Activated naive CD4-positive, alpha-beta T cell (primary cell): Measurements from ENCODE around the gene PODXL2.

Experiments used
- DNase-seq, 4 experiments: peaks; one replicate each; lab custom pipeline; 2025; lab: John Stamatoyannopoulos, UW

PODXL2 gene

DNA sequence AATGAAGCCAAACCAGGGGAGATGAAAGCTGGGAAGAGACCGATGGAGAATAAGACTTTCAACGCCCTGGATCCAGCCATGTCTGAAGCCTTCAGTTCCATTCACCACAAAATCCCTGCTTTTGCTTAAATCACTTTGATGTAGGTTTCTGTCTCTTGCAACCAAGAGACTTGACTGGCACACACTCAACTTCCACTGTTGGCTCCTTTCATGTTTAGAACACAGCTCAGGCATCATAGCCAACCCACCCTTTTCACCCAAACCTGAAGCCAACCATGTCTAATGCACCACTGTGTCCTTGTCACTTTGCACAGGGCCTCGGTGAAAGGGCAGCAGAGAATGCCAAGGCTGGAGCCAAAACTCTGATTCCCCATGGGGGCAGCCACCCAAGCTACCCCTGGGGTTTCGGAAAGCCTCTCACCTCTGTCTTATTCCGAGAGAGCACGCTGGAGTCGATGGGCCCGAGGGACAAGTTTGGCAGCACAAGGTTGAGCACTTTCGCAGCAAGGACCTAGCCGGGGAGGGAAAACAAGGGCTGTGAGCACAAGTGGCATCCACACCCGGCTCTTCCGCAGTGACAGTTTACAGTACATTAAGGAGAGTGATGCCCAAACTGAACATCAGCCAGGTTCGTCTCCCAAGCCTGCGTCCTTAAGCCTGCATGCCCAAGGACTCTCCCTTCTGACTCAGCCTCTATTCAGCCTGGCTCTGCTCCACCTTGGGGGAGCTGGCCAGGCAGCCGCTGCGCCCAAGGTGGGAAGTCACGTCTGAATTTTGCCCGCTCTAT, 81.4 kb downstream of the PODXL2 start:
- no peak for DNase-seq

DNA sequence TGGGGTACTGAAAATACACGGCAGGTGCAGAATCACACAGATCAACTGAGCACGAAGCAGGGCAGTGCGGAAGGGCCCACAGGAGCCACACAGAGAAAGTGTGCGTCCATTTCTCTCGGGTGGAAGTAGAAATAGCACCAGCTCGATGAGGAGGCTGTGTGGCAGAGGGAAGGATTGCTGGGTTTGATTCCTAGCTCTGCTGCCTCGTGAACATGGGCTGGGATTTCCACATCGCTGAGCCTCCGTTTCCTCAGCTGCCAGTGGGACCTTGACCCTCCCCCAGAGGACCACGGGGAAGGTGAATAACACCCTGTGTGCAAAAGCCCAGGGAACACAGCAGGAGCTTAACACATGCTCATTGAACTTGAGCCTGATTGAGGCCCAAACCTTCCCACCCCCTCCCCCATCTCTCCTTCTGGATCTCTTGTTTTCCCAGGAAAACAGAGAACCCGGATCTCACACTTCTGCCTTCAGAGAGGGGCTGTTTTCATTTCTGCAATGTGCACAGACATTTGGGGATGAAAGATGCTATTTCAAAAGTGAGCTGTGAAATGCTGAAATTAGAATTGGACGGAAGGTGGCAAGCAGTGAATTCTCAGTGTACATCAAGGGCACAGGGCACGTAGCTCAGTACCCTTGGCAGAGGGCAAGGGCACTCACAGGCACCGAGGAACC, 82.2 kb downstream of the PODXL2 start:
- DNase-seq, result no peak

DNA sequence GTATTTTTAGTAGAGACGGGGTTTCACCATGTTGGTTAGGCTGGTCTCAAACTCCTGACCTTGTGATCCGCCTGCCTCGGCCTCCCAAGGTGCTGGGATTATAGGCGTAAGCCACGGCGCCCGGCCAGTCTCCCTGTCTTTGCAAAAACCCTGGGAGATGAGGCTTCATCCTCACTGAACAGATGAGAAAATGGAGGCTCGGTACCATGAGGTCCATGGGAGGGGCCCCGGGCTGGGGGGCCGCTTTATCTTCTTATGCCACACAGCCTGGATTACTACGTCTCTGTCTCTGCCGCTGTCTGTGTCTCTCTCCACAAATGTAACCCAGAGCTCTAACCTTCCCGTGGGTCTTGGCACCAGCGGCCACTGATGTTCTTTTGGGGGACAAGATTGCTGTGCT, 82.9 kb downstream of the PODXL2 start:
- no peak for DNase-seq

DNA sequence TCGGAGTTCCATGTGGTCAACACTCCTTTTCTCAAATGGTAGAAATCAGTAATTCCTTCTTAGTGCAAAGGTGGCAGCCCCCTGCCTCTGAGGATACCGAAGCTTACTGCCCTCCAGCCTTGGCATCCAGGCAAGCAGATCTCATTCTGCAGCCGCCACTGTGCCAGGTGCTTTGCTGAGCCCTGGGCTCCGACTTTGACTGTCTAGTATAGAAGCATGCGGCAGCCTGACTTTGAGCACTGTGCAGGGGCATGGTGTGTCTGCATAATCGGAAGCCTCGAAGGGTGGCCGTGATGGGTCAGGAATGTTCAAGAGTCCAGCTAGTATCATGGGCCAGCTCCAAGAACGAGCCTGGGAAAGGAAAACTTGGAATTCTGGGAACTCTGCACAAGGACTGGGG, 83.5 kb downstream of the PODXL2 start:
- no peak for DNase-seq

DNA sequence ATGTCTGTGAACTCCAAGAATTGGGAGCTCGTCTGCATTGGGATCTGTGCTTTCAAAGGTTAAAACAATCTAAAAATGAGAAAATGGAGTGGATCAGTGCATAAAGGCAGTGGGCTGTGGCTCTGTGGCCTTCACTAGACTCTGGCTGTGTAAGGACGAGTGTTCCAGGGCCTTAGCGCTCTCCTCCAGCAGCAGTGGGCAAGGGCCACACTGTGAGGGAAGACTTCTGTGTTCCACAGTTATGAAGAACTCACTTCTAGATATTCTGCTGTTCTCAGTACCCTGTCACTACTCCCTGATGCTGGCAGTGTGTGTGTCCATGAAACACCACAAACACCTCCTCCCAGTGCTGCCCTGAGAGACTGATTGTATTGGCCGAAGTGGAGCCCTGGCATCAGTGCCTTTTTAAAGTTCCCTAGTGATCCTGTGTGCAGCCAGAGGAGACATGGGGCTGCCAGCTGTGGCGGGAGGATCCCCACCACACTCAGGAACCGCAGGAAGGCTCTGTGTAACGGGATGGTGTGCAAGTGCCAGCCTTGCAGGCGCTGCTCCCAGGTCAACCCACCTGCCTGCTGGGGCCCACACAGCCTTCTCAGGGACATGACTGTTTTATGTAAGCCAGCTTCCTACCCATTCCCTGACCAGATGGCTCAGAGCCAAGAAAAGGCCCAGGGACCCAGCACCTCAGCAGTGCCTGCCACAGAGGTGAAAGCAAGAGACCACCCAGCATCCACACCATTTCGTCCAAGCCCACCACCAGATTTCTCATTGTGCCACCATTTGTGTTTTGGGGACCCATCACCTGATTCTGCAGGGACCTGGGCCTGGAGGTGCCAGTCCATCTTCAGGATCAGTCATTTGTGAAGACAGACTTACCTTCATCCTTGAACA, 84.1 kb downstream of the PODXL2 start:
- DNase-seq, result no peak

DNA sequence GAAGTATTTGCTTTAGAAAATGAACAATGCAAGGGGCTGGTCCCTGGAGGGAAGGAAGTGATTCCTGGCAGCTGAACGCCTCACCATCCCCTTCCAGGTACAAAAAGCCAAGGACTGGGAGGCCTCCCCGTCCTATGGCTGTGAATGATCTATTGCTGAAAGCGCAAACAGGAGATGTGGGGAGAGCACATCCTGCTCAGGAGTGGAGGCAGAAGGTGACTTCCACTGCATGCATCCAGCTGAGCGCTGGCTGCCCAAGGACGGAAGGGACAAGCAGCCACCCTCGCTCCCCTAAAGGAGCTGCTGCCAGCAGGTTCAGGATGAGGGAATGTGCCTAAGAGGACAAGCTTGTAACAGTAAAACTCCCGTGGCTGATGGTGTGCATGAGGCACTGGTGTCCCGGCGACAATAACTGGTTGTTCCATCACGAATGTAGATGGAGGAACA, 85.2 kb downstream of the PODXL2 start:
- no peak for DNase-seq

DNA sequence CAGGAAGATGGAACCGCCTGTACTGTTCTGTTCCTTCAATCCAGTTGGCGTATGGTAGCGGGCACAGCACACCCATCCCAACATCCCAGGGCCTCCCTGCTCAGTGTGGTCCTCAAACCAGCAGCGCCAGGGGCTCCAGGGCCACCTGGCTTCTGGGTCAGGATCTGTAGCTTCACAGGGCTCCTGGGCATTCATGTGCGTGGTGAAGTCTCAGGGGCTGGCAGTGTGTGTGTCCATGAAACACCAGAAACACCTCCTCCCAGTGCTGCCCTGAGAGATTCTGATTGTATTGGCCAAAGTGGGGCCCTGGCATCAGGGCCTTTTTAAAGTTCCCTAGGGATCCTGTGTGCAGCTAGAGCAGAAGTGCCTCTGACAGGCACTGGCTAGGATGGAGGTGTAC, 85.9 kb downstream of the PODXL2 start:
- DNase-seq, result no peak

DNA sequence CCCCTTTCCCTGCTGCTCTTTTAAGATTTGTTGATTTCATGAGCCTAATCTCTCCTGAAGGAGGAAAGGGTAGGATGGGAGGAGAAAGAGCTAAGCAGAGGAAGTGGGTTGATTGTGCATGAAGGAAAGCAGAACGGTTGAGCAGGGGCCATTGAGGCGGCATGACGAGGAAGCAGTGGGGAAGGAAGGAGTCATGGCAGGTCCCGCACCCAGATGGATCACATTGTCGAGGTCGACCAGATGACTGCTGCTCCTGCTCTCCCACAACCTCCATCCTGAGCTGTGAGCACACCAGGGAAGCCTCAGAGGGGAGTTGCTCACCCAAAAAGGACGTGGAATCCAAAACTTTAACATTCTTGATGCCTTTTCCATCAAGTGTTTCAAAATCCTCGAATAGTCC, 86.5 kb downstream of the PODXL2 start:
- no peak for DNase-seq

DNA sequence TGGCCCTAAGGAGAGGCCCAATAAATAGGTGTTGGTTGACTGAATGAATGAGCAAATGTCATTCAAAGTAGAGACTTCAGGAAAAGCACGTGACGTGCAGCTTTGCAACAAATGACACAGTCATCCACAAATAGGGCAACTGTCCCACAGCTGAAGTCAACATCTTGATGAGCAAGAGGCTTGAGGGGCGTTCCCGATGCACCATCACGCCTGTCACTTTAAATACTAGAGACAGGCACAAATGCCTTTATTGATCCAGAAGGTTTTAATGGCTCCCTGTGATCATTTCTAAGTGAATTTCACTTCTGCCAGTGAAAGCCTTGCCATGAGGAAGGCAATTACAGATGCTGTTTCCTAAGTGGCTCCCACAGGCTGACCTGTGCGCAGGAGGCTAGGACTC, 87.4 kb downstream of the PODXL2 start:
- DNase-seq, result no peak

DNA sequence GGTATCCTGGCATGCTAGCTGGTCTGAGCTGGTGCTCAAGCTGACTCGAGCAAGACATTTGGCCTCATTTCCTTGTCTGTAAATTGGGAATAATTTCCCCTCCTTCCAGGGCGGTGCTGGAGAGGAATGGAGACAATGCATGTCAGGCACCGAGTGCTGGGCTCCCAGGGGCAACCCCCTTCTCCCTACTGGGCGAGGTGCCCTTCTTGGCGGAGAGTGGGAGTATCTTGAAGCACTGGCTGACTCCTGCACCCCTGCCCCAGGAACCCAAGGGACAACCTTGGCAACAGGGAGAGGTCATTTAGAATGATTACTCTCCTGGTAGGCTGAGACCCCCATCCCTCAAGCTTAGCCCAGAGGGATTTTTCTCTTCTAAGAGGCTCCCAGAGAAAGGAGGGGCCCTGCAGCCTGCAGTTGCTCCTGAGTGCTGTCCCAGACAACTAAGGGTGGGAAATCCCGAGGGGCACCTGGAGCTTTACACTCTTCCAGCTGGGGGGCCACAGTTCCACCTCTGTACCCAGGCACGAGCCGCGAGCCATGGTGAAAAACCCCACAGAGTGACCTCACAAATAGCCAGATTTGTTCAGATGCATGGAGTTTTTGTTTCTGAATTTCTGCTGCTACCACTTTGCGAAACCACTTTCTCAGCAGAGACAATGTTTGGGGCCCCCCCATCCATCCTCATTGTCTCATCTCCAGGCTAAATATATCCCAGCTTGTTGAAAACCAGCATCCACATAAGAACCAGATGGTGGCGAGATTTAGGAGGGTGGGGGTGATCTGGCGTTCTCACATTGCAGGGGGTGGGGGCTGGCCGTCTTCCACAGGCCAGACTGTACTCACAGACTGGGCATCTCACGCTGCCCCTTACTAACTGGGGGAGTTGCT, 88.6 kb downstream of the PODXL2 start:
- no peak for DNase-seq

DNA sequence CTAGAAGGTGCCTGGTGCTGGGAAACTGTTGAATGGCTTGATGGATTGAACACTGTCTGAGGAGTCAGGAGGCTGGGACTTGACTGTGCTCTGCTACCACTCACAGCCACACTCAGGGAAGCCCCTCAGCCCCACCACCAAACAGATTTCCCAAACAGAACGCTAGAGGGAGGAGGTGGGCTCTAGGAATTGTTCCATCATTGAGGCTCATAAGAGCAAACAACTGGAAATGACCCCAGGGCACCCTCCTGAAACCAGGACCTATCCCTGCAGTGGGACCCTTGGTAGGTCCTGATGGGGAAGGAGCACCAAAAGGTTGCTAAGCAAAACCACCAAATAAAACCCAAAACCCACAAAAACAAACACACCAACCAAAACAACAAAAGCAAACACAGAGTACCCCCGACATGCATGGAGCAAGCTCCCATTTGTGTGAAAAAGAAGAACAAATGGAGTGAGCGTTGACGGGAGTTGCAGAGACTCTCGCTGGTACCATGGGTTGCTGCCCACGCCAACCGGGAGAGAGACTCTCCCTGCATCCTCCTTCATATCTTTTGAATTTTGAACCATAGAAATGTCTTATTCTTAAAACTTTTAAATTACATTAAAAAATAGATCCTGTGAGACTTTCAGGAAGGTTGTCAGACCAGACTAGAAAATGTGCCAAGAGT, 89.4 kb downstream of the PODXL2 start:
- DNase-seq, result no peak

DNA sequence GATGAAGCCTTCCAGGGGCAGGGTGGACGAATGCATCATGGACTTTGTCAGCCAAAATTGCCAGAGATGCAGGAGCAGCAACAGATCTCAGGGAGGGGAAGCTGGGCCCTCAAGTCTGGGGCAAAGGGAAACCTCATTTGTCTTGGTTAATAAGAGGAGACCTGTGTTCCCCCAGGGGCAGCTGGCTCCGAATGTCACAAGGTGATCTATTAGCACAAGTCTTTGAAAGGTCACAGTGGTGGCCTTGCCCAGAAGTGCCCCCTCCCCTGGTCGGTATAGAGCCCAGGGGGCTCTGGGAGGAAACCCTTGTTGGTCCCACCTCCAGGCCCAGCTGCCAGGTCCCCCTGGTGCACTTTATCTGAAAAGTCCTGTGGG, 89.9 kb downstream of the PODXL2 start:
- DNase-seq, result no peak

DNA sequence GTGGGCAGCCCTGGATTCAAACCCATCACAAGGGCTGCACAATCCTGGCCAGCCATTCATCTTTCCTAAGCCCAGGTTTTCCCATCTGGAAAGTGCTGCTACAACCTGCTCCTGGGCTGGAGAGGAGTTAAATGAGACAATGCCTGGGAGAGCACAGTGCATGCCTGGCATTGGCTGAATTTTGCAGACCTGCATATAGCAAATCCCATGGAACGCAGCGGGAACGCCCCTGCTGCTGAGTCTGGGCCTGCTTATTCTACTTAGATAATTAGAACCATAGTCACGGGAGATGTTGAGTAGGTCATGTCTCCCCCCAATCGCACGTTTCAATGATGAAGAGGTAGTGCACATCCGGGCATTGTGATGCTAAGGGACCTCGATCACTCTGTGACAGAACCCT, 90.4 kb downstream of the PODXL2 start:
- DNase-seq, result no peak

DNA sequence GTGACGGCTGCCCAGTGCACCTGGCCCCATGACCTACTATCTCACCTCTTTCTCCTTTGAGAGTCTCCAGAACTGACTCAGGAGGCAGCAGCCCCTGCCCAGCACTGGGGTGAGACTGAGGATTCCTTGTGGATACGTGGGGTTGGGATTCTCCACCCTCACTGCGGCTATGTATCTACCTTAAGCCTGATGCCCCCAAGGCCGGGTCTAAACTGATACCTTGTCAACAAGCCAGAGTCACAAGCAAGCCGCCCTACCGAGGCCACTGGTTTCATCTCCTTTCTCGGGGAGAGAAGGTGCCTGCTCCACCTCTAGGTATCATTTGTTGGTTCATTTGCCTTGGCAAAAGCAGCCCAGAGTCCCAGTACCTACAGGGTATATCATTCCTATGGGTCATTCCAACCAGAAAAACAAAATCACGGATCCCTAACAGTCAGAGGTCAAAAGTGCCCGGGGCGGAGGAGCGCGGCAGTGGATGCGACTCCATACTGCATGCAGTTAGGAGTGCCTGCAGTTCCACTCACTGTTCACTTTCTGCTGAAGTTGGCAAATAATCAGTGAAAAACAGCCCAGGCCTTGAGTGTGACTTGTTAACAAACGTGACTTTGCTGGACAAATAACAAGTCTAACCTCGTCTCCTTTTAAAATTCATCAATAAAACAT, 91.3 kb downstream of the PODXL2 start:
- DNase-seq, result no peak

DNA sequence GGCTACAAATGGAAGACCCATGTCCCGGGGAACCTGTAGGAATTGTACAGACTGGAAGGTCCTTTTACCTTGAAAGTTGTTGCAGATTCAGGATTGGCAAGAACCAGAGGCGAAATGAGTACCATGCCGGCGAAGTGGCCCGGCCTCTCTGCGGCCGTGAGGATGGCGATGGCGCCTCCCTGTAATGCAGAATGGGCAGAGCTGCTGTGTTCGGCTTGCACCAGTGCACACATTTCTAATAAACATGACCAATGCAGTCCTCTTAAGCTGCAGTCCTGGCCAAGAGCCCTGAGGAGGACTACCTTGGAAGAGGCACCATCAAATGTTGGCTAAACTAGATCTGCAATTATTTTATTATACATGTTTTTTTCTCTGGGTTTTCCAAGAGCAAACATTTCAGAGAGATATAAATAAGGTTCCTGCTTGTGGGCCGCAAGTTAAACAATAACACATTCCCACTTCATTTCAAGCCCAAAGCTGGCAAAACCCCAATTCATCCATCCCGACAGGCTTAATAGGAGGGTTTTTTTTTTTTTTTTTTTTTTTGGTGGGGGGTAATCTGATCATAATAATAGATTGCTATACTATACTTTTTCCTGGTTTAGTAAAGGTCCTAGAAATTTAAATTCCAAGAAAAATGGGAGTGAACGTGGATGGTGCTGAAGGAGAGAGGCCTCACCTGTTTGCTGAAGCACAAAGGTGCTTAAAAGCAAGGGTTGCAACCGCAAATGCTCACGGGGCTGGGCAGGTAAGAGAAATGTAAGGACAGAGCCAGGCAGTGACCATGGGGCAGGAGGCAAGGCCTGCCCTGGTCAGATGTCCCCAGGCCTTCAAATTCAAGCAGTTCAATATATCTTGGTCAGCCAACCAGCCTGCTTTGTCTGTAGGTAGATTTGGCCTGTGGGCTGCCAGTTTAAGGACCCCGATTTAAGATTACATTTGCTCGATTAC, 92.3 kb downstream of the PODXL2 start:
- no peak for DNase-seq

DNA sequence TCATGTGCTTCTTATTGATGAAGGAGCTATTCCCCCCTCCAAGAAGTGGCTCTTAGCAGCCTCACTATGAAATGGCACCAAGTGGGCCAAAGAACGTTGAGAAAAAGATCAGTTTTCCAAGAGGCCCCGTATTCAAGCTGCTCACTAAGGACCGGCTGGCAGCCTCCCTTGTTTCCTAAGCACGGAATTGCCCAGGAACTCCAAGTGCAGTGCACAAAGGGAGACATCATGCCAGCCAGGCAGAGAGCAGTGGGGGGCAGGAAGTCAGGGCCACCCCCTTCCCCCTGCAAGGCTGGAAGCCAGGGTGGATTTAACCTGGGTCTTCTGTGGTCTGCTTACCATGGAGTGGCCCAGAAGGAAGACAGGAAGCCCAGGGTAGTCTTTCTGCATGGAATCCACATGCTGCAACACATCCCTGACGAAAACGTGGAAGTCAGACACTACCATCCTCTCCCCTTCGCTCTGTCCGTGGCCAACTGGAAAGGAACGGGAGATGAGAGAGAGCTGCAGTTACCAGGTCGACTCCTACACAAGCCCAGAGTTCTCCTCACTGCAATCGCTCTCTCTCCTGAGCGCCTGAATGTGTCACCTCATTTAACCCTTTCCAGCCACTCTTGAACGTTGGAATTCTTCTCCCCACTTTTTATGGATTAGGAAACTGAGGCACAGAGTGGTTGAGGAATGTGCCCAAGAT, 93.3 kb downstream of the PODXL2 start:
- no peak for DNase-seq
